Neuronal stem cell (in vitro differentiated cells): Measurements from ENCODE around the gene ADAMTS13.
A peak's percentile ranks its signal among the peaks of the same experiment; 100 is the strongest.

ENCODE experiments used
- DNase-seq: peaks from one replicate; pipeline ENCODE4 v3.0.0-alpha.2; 2013; ENCODE audit warnings: low spot score
- H2AFZ ChIP-seq: one replicate; pipeline ENCODE4 v1.6.1; 2013; ENCODE audit warnings: mild to moderate bottlenecking, low read length, inconsistent platforms
- H2AK5ac ChIP-seq: 2 replicates; pipeline ENCODE4 v1.6.1; 2013; ENCODE audit warnings: low read depth, mild to moderate bottlenecking, inconsistent platforms, low read length, moderate library complexity, mixed read lengths
- H2BK120ac ChIP-seq: 2 replicates; pipeline ENCODE4 v1.6.1; 2013; ENCODE audit warnings: low read depth, mild to moderate bottlenecking, inconsistent platforms, low read length, moderate library complexity, mixed read lengths
- H2BK12ac ChIP-seq: one replicate; pipeline ENCODE4 v1.6.1; 2013; ENCODE audit warnings: low read length, inconsistent platforms
- H2BK15ac ChIP-seq: 2 replicates; pipeline ENCODE4 v1.6.1; 2013; ENCODE audit warnings: mild to moderate bottlenecking, low read length, inconsistent platforms, mixed read lengths
- H2BK5ac ChIP-seq: one replicate; pipeline ENCODE4 v1.6.1; 2013; ENCODE audit warnings: inconsistent platforms, mild to moderate bottlenecking, low read length, moderate library complexity
- H3K14ac ChIP-seq: one replicate; pipeline ENCODE4 v1.6.1; 2013; ENCODE audit warnings: low read length, inconsistent platforms
- H3K18ac ChIP-seq: 2 replicates; pipeline ENCODE4 v1.6.1; 2013; ENCODE audit warnings: low read length, inconsistent platforms
- H3K23ac ChIP-seq: 2 replicates; pipeline ENCODE4 v1.6.1; 2013; ENCODE audit warnings: low read depth, mild to moderate bottlenecking, mixed read lengths, low read length, inconsistent platforms; ENCODE audit not compliant: poor library complexity
- H3K27ac ChIP-seq: replicated peaks from 3 replicates; pipeline ENCODE4 v1.5.1; 2013; ENCODE audit warnings: low read length, inconsistent platforms
- H3K27me3 ChIP-seq, 3 experiments: 2 replicates each; pipeline ENCODE4 v1.6.1; 2013; ENCODE audit warnings: low read length in 3 of 3, mild to moderate bottlenecking in 2 of 3, inconsistent platforms in 1 of 3, low read depth in 1 of 3, mixed read lengths in 1 of 3, moderate library complexity in 1 of 3; ENCODE audit not compliant: control insufficient read depth in 3 of 3, insufficient read depth in 3 of 3
- H3K36me3 ChIP-seq, 2 donors: replicated peaks in 1 of 2; 2 replicates each; pipeline ENCODE4 v1.6.1; 2013; ENCODE audit warnings: low read length in 2 of 2; ENCODE audit not compliant: control insufficient read depth in 2 of 2, insufficient read depth in 2 of 2
- H3K4ac ChIP-seq: 2 replicates; pipeline ENCODE4 v1.6.1; 2013; ENCODE audit warnings: inconsistent platforms, mild to moderate bottlenecking, low read length, moderate library complexity
- H3K4me1 ChIP-seq, 2 donors: 1 replicate in 1 of 2; 2 replicates in 1 of 2; pipeline ENCODE4 v1.6.1; 2013; ENCODE audit warnings: low read length in 2 of 2, low read depth in 1 of 2; ENCODE audit not compliant: control insufficient read depth in 2 of 2, insufficient read depth in 1 of 2
- H3K4me2 ChIP-seq: one replicate; pipeline ENCODE4 v1.6.1; 2013; ENCODE audit warnings: mild to moderate bottlenecking, low read length, inconsistent platforms; ENCODE audit not compliant: insufficient read depth, poor library complexity, severe bottlenecking
- H3K4me3 ChIP-seq, 2 donors: 2 replicates each; pipeline ENCODE4 v1.5.1; 2013; ENCODE audit warnings: low read length in 2 of 2, mild to moderate bottlenecking in 2 of 2, inconsistent platforms in 1 of 2, moderate library complexity in 1 of 2
- H3K79me1 ChIP-seq: one replicate; pipeline ENCODE4 v1.6.1; 2013; ENCODE audit warnings: low read depth, mild to moderate bottlenecking, inconsistent platforms, low read length, moderate library complexity
- H3K9ac ChIP-seq: one replicate; pipeline ENCODE4 v1.6.1; 2013; ENCODE audit warnings: mild to moderate bottlenecking, low read depth, low read length, inconsistent platforms; ENCODE audit not compliant: poor library complexity
- H3K9me3 ChIP-seq, 2 donors: replicated peaks in 1 of 2; 2 replicates each; pipeline versions ENCODE3 to v1.6.1; 2013; ENCODE audit warnings: low read length in 2 of 2, mild to moderate bottlenecking in 2 of 2, inconsistent platforms in 1 of 2, low read depth in 1 of 2, mixed read lengths in 1 of 2, moderate library complexity in 1 of 2; ENCODE audit not compliant: control insufficient read depth in 2 of 2, insufficient read depth in 1 of 2
- H4K8ac ChIP-seq: one replicate; pipeline ENCODE4 v1.6.1; 2013; ENCODE audit warnings: low read depth, mild to moderate bottlenecking, inconsistent platforms, low read length, moderate library complexity
- H4K91ac ChIP-seq: one replicate; pipeline ENCODE4 v1.6.1; 2013; ENCODE audit warnings: low read length, low read depth, mild to moderate bottlenecking, inconsistent platforms; ENCODE audit not compliant: poor library complexity
- WGBS, 2 donors: extraction: QIAGEN DNeasy Blood & Tissue Kit; methylation state at CpG; one replicate each; pipeline ENCODE4 v1.1.7; 2013; ENCODE audit warnings: missing lambda C conversion rate in 2 of 2, mixed read lengths in 1 of 2; ENCODE audit not compliant: insufficient read length in 2 of 2, insufficient replicate concordance in 1 of 2; ENCODE audit errors: extremely low coverage in 2 of 2; 5-methylcytosine and 5-hydroxymethylcytosine counted together

Gene ADAMTS13

DNA sequence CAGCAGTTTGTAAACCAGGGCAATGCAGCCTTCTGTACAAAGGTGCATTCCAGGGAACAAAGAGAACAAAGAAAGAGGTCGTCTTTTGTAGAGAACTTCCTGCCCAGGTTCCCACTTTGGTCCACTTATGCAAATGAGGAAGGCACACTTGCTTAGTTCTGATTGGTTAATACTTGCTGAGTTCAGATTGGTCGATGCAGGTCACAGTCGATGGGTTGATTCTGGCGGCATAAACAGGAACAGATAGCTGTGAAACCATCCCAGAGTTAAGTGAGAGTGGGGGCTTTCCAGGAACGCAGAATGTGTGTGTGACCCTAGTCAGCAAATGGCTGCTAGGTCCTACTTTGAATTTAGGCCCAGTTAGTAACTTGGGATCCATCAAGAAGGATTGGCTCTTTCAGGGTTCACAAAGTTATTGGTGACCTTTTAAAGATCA lies 1.8 kb upstream of the ADAMTS13 start:
- Histone ChIP-seq H2AFZ (no peak overlapping the region), H3K79me1 (peaks cover 2% of the 10 kb centered on the region), H3K9ac (peak overlapping the region; percentile 16), H4K8ac (no peak overlapping the region), H3K4me2 (no peak overlapping the region), H4K91ac (no peak overlapping the region), H3K9me3 (no peaks in the 10 kb centered on the region), H3K18ac (no peak overlapping the region), H3K4ac (no peak overlapping the region), H3K4me1 (peaks cover 3 to 9% of the 10 kb centered on the region in 2 donors), H2AK5ac (no peak overlapping the region), H3K4me3 (no peak overlapping the region), H3K36me3 (peaks cover 3 to 12% of the 10 kb centered on the region in 2 donors), H3K14ac (no peak overlapping the region), H2BK120ac (no peak overlapping the region), H3K23ac (no peak overlapping the region), H2BK12ac (no peak overlapping the region), H2BK5ac (no peak overlapping the region), H2BK15ac (no peak overlapping the region), H3K27ac (no peak overlapping the region), H3K27me3 (no peaks in the 10 kb centered on the region)
- whole genome bisulfite sequencing, 2 donors: no CpG with 5 or more reads among the region's 5 CpGs
- no peak for DNase-seq

DNA sequence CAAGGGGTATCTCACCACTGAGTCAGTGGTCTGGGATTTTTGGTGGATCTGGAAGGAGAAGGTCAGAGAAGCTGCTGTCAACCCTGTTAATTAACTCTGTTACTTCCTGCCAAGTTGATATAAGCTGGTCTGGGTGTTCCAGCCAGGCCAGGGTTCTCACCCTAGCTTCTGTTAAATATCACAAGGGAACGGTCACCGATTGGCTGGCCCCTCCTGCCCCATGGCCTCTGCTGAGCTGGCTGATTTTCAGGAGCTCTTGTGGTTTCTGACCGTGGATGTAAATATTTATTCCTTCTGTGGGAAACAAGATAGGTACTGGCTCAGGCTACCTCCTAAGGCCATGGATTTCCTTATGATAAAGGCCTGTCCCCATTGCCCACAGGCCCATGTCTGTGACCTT lies 1.0 kb downstream of the ADAMTS13 start:
- no peak overlapping the region for H3K4me3 ChIP-seq
- no peak overlapping the region for H3K23ac ChIP-seq
- no peak overlapping the region for H2BK12ac ChIP-seq
- no peak overlapping the region for H4K91ac ChIP-seq
- H2BK5ac ChIP-seq: no peak overlapping the region
- peaks cover 4 to 5% of the 10 kb centered on the region in 2 donors for H3K36me3 ChIP-seq
- no peak overlapping the region for H3K18ac ChIP-seq
- H2BK15ac ChIP-seq: no peak overlapping the region
- H4K8ac ChIP-seq: no peak overlapping the region
- H3K14ac ChIP-seq: no peak overlapping the region
- no peak overlapping the region for H3K27ac ChIP-seq
- no peak overlapping the region for H3K9ac ChIP-seq
- DNase-seq: no peak
- no peak overlapping the region for H3K4me2 ChIP-seq
- H2AK5ac ChIP-seq: no peak overlapping the region
- no peak overlapping the region for H2AFZ ChIP-seq
- peaks cover 0 to 8% (median 0%) of the 10 kb centered on the region in 3 experiments for H3K27me3 ChIP-seq
- WGBS, 2 donors: no CpG with 5 or more reads among the region's 3 CpGs
- peaks cover 0 to 4% of the 10 kb centered on the region in 2 donors for H3K4me1 ChIP-seq
- H2BK120ac ChIP-seq: no peak overlapping the region
- no peaks in the 10 kb centered on the region for H3K79me1 ChIP-seq
- peaks cover 4 to 8% of the 10 kb centered on the region in 2 donors for H3K9me3 ChIP-seq
- H3K4ac ChIP-seq: no peak overlapping the region

DNA sequence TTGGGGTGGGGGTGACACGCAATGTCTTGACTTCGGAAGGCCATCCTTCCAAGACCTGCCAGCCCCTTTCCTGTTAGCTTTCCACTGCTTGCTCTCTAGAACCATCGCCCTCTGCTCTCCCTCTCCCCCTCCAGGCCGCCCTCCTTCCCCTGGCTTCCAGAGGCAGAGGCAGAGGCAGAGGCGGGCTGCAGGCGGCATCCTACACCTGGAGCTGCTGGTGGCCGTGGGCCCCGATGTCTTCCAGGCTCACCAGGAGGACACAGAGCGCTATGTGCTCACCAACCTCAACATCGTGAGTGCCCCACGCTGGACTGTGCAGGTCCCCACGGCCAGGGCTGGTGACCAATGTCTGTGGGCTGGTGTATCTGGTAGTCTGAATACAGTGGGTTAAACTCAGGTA lies 2.0 kb downstream of the ADAMTS13 start:
- H3K23ac ChIP-seq: no peak overlapping the region
- no peak overlapping the region for H3K4ac ChIP-seq
- H2AFZ ChIP-seq: no peak overlapping the region
- no peak overlapping the region for H3K4me2 ChIP-seq
- no peak overlapping the region for H2BK5ac ChIP-seq
- H4K91ac ChIP-seq: no peak overlapping the region
- H3K79me1 ChIP-seq: no peaks in the 10 kb centered on the region
- DNase-seq: no peak
- H3K27ac ChIP-seq: no peak overlapping the region
- no peak overlapping the region for H3K14ac ChIP-seq
- H3K4me3 ChIP-seq: no peak overlapping the region
- no peak overlapping the region for H4K8ac ChIP-seq
- H2BK15ac ChIP-seq: no peak overlapping the region
- peaks cover 4 to 5% of the 10 kb centered on the region in 2 donors for H3K36me3 ChIP-seq
- no peak overlapping the region for H3K18ac ChIP-seq
- peaks cover 4 to 8% of the 10 kb centered on the region in 2 donors for H3K9me3 ChIP-seq
- H3K9ac ChIP-seq: no peak overlapping the region
- no peak overlapping the region for H2BK120ac ChIP-seq
- WGBS, 2 donors: no CpG with 5 or more reads among the region's 12 CpGs
- no peak overlapping the region for H2BK12ac ChIP-seq
- peaks cover 0 to 1% of the 10 kb centered on the region in 2 donors for H3K4me1 ChIP-seq
- H3K27me3 ChIP-seq: peaks cover 0 to 9% (median 0%) of the 10 kb centered on the region in 3 experiments
- no peak overlapping the region for H2AK5ac ChIP-seq

DNA sequence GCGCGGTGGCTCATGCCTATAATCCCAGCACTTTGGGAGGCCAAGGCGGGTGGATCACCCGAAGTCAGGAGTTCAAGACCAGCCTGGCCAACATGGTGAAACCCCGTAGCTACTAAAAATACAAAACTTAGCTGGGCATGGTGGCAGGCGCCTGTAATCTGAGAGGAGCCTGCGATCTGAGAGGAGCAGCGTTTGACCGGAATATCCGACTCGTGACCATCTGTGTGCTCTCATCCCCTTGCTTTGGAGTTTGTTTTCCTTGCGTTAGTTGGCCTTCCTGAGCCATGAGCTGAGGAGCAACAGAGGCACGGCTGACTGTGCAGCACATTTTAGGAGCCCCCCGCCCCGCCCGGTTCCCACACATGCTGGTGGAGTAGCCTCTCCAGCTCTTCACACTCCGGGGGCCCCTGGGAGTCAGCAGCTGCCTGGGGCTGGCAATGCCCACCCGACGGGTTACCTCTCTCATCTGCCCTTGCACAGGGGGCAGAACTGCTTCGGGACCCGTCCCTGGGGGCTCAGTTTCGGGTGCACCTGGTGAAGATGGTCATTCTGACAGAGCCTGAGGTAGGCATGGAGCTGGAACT lies 3.0 kb downstream of the ADAMTS13 start:
- H2AK5ac ChIP-seq: peak overlapping the region; percentile 37

More for the DNA sequence above, 3.0 kb downstream of the ADAMTS13 start:
- H3K9me3 ChIP-seq: peaks cover 4 to 8% of the 10 kb centered on the region in 2 donors
- H3K27ac ChIP-seq: no peak overlapping the region
- peak overlapping the region; percentile 24 for H2BK5ac ChIP-seq
- no peak overlapping the region for H3K4ac ChIP-seq
- no peak overlapping the region for H4K8ac ChIP-seq
- H4K91ac ChIP-seq: no peak overlapping the region
- WGBS, 2 donors: no CpG with 5 or more reads among the region's 22 CpGs
- no peak overlapping the region for H2BK120ac ChIP-seq
- no peak overlapping the region for H3K23ac ChIP-seq
- no peak overlapping the region for H2BK15ac ChIP-seq
- peaks cover 4 to 5% of the 10 kb centered on the region in 2 donors for H3K36me3 ChIP-seq
- no peak overlapping the region for H3K14ac ChIP-seq
- H3K79me1 ChIP-seq: no peaks in the 10 kb centered on the region
- no peak overlapping the region for H2AFZ ChIP-seq
- H3K4me1 ChIP-seq: peaks cover 0 to 1% of the 10 kb centered on the region in 2 donors
- DNase-seq: no peak
- H3K4me2 ChIP-seq: no peak overlapping the region
- H2BK12ac ChIP-seq: no peak overlapping the region
- H3K4me3 ChIP-seq: no peak overlapping the region
- H3K18ac ChIP-seq: no peak overlapping the region
- peaks cover 0 to 16% (median 0%) of the 10 kb centered on the region in 3 experiments for H3K27me3 ChIP-seq
- no peak overlapping the region for H3K9ac ChIP-seq
